ENCODE results near the gene TBC1D9B.

GRCh38 chr5:179878222-179879002 is 29.3 kb downstream of the TBC1D9B start:
- TF ChIP-seq POLR2A (IDR thresholded peaks at IDR 0.05): no peak
- TF ChIP-seq CTCF (IDR thresholded peaks at IDR 0.05 in 4 of 5, conservative IDR thresholded peaks at IDR 0.05 in 1 of 5): no peak

Measured in gastrocnemius medialis (tissue), 4 donors.